ENCODE results near the gene LMNA. TPM values are rescaled to one million over a fixed set of nuclear protein-coding genes. Genes with fewer than 3 reads are reported as not detected.

Gene LMNA
- total RNA-seq, 1 donor from 2014 or later = 444 TPM

- peak; percentile 74 for DNase-seq (ENCODE audit: low spot score)
Measured at GRCh38 chr1:156082309-156083091, 32.0 kb upstream of the LMNA start, which contains the start of gene MEX3A. MEX3A (minus strand) TSS chr1:156082465; CDS start chr1:156081998, 467 bp downstream.

DNA sequence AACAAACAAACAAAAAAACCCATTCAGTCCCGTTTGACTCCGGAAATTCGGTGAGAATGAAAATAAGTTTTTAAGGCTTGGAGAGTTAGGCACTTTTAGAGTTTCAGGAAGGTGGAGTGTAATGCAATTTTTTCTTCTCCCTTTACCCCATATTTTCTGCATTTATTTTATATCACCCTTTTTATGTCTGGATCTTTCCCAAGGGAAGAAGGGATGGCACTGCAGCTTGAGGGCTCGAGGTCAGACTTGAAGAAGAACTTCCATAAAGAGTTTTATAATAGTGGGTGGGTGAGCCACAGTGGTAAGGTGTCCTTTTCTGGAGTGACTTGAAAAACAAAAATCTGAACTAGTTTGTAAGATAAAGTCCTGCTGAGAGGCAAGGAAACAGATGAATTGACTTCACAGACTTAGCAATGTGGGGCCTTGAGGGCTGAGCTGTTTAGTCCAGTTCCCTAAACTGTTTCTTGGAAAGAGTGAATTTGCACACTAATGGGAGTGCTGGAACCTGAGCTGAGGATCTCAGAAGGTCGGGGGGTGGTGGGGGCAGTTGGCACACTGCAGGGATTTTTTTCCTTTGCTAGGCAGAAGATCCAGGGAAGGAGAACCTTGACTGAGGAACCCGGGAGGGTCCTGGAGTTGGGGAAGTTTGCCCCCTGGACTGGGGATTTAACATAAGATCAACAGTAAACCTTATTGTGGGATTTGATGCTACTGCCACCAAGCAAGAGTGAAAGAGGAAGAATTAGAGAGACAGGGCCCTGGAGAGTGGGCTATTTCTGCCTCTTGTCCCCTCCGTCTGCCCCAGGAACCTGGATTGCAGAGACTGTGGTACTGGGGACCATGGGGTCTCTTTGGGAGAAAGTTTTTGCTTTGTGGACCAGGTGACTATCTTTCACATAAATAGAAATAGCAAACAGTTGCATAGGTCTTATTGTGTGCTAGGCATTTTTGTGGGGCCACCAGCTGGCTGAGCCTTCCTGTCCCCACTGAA, 30.4 kb upstream of the LMNA start:
- no peak for DNase-seq (ENCODE audit: low spot score)

DNA sequence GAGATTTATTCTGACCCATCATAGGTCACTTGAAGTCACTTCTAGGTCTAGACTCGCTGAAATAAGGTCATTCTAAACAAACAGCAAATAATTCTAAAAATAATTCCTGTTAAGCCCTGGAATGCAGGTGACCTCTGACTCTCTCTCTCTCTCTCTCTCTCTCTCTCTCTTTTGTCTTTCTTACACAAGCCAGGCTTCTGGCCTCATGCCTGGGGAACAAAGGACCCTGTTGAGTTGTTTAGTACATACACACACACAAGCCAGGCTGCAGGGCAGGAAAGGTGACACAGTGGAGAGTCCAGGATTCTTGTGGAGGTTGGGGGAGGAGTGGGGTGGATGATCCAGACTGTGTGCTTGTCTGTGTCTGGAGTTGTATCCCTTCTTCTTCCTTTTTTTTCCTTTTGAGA, 28.3 kb upstream of the LMNA start:
- DNase-seq (ENCODE audit: low spot score) = no peak

- DNase-seq (ENCODE audit: low spot score) = no peak
Measured at GRCh38 chr1:156089704-156090103, 24.8 kb upstream of the LMNA start.

- no peak for DNase-seq (ENCODE audit: low spot score)
Measured at GRCh38 chr1:156090138-156090839, 24.2 kb upstream of the LMNA start.

DNA sequence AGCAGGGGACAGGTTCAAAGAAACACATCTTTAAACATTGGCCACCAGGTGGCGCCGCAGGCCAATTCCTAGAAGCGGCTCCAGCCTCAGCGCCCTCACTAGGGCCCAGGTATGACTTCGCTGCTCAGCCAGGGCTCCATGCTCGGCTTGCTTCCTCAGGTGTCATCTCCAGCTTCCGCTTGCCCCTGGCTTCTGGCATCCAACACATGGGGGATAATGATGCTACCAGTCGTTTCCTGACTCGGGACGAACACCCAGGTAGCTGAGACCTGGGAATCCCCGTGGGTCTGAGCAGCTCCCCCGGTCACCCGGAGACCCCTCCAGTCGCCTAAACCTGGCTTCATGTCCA, 23.7 kb upstream of the LMNA start:
- peak; percentile 89 for DNase-seq (ENCODE audit: low spot score)

DNA sequence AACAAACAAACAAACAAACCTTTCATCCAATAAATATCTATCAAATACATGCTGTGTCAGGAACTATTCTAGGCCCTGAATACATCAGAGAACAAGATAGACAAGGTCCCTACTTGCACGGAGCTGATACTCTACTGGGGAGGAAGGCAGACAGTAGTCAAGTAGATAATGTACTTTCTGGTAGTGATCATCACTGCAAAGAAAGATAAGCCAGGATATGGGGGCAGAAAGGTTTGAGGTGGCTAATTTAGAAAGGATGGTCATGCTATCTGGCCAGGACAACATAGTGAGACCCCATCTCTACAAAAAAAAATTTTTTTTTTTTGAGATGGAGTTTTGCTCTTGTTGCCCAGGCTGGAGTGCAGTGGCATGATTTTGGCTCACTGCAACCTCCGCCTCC, 22.9 kb upstream of the LMNA start:
- no peak for DNase-seq (ENCODE audit: low spot score)

DNA sequence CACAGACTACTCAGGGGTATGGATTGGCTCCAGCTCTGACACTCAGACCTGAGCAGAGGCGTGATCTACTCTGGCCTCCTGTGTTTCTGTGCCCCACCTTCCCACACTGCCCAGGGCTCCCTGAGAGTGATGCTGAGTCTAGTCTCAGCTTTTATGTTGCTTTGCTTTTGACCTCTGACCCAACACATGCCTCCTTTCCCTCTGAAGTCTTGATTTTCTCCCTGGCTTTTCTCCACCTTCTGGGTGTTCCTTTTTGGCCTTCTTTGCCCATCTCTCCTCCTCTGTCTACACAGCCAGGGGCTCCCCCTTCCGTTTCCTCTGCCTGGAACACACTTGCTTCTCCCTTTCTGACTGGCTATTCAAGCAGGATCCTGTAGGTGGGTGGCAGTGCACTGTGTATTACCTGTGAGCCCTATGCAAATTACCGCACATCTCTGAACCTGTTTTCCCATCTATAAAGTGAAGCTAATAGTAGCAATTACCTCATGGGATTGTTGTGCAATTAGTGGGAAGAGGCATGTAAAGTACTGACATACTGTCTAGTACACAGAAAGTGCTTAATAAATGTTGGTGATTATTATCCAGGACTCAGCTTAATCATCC, 18.5 kb upstream of the LMNA start:
- no peak for DNase-seq (ENCODE audit: low spot score)

DNA sequence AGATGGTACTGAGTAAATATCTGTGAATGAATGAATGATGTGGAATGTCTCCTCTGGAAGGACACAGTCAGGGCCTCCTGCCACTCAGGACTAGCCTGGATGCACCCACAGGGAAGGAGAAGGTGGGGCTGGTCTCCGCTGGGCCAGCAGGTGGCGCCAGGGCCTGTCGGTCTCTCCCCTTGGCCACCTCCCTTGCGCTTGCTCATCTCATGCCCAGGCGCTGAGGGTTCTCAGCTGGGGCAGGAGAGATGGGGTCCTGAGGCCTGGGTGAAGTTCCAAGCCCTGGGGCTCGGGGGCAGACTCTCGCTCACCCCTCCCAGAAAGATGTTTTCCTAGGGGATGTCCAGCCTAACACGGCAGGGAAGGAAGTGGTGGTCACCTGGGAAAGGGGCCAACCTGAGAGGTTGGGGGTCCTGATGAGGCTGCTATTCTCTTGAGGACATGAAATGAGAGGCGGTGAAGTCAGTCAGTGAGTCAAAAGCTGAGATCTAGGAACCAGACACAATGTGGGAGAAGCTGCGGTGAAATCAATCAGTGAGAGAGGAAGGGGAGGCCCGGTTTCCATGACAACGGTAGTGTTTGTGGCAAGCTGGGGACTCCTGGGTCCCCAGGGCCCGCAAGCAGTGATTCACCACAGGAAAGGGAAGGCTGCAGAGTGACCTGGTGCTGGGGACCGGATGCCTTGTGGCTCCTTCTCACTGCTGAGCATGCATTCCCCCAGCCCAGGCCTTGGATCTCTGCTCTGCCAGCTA, 17.7 kb upstream of the LMNA start:
- peak; percentile 93 for DNase-seq (ENCODE audit: low spot score)

DNA sequence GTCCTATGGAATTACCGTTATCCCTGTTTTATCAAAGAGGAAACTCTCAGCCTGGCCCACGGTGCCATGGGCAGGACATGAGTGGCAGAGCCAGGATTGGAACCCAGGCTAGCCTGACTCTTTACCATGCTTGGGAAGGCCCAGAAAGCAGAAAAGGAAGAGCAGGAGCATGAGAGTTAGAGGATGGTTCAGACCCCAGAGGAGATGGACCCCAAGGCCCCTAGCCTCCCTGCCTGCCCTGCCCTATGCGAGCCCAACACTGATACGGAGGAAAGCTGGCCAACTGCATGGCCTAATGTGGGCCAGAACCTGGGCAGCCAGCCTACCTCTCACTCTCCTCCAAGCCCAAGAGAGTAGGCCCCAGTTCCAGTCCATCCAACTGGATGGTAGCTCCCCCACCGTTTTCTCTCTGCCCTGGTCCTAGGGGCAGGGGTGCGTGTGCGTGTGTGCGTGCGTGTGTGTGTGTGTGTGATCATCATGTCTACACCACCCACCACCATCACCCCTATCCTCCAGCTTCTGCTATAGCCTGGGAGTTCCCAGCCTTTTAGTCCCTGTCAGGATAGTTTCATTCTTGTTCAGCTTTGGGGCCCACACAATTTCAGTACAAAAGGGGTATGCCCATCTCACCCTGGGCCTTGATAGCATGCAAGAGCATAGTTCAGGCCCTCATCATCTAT, 16.9 kb upstream of the LMNA start:
- DNase-seq (ENCODE audit: low spot score) = no peak

- DNase-seq (ENCODE audit: low spot score) = no peak
Measured at GRCh38 chr1:156098784-156099183, 15.7 kb upstream of the LMNA start.

- no peak for DNase-seq (ENCODE audit: low spot score)
Measured at GRCh38 chr1:156099282-156099681, 15.2 kb upstream of the LMNA start.

DNA sequence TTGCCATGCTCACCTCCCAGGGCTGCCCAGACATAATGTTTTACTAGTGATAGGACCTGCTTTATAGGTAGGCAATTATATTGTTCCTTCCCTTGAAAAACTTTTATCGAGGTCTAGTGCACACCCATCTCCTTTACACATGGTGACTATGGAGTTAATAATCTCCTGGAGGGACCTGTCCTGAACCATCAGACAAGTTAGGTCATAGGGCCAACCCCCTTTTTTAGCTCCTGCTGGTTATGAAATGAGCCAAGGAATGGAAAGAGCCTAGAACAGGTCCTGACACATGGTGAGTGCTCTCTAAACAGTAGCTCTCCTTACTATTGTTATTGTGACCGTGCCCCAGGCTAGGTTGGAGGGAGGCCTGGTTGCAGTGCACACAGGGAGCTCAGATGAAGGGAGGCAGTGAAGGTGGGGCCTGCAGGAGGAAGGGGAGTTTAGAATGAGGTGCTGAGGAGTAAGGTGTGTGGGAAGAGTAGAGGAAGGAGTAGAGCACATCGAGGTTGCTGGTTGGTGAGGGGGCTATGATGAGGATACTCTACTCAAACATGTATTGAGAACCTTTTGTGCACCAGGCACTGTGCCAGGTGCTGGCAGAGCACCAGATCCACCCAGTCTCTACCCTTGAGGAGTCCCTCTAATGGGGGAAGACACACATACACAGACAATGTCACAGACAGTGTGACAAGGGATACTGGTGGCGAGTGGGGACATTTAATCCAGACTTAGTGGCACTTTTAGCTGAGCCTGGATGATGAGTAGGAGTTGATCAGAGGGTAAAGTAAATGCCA, 14.1 kb upstream of the LMNA start:
- no peak for DNase-seq (ENCODE audit: low spot score)

DNA sequence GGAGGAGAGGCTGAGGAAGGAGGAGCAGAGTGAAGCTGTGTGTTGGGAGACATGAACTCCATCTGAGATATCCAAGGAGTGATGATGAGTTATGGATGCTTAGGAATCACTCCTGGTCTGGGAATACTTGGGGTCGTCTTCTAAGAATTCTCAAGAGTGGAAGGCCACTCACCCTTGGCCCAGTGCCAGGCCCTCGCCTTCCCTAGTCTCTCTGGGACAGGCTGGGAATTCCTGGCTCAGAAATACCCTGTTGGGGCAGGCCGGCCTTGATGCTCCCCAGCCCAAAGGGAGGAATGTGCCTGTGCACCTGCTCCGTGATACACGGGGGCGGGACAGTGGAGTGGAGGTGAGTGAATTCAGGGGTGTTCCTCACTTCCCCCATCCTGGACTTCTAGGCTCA, 12.6 kb upstream of the LMNA start:
- no peak for DNase-seq (ENCODE audit: low spot score)

GRCh38 chr1:156102633-156103511, 11.6 kb upstream of the LMNA start:
- DNase-seq (ENCODE audit: low spot score) = no peak

- DNase-seq (ENCODE audit: low spot score) = peak; percentile 64
Measured at GRCh38 chr1:156103521-156103947, 11.0 kb upstream of the LMNA start.

GRCh38 chr1:156104065-156104810, 10.3 kb upstream of the LMNA start:
- DNase-seq (ENCODE audit: low spot score) = peak; percentile 89

All from ureter (tissue), 1 donor.